Measurements from ENCODE around the gene ELMOD1.

Gene ELMOD1

GRCh38 chr11:107587306-107587979, 3.5 kb upstream of the ELMOD1 start:
- no peak for DNase-seq

- no peak for DNase-seq
Observed at GRCh38 chr11:107591378-107592230, 657 bp downstream of the ELMOD1 start.

DNA sequence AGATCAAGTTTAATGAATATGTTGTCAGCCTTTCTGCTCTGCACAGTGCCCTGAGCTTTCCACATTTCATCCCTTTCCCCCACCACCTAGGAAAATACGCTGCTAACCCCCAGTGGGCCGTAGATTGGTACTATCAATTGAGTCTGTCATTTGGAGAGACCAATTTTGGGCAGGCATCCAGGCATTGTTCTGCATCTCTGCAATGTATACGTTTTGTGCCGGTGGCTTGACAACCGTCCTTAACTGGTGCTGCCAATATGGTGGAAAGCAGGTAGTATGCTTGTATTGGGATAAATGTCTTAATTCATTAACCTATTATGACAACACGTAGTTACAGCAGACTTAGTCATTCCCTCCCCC, 1.3 kb downstream of the ELMOD1 start:
- no peak for DNase-seq

- no peak for DNase-seq
Observed at GRCh38 chr11:107592813-107593212, 1.9 kb downstream of the ELMOD1 start.

- DNase-seq = no peak
Observed at GRCh38 chr11:107593951-107594350, 3.0 kb downstream of the ELMOD1 start.

GRCh38 chr11:107594736-107595135, 3.8 kb downstream of the ELMOD1 start:
- no peak for DNase-seq

GRCh38 chr11:107598225-107599139, 7.5 kb downstream of the ELMOD1 start:
- no peak for DNase-seq

DNA sequence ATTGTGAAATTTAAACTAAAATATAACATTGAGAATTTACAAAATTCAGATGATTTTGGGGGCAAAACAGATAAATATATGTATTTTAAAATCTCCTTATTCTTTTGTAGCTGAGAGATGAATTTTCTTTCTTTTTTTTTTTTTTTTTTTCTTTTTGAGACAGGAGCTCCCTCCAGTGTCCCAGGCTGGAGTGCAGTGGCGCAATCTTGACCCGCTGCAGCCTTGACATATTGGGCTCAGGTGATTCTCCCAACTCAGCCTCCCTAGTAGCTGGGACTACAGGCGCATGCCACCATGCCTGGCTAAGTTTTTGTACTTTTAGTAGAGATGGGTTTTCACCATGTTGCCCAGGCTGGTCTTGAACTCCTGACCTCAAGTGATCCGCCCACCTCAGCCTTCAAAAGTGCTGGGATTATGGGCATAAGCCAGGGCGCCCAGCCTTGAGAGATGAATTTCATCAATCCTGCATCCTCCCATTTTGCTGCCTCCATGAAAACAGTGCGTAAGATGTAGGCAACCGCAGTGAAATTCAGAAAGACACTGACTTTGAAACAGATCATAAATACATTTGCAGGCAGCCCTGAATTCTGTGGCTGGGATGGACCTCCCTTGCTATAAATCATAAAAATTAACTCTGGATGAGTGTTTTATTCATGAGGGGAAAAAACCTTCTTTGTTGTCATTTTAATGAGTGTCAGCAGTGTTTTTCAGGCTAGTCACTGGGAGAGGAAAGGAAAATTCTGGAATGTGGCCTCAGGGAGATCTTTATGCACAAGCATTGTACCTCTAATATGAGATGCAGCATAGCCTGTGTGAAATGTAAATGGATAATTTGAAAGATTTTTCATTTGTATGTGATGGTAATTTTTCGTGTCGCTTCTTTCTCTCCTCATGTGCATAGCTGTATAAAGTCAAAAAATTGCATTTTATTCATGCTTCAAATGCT, 14.4 kb downstream of the ELMOD1 start:
- no peak for DNase-seq

- DNase-seq = no peak
Observed at GRCh38 chr11:107606141-107606540, 15.2 kb downstream of the ELMOD1 start.

- no peak for DNase-seq
Observed at GRCh38 chr11:107608809-107609208, 17.9 kb downstream of the ELMOD1 start.

DNA sequence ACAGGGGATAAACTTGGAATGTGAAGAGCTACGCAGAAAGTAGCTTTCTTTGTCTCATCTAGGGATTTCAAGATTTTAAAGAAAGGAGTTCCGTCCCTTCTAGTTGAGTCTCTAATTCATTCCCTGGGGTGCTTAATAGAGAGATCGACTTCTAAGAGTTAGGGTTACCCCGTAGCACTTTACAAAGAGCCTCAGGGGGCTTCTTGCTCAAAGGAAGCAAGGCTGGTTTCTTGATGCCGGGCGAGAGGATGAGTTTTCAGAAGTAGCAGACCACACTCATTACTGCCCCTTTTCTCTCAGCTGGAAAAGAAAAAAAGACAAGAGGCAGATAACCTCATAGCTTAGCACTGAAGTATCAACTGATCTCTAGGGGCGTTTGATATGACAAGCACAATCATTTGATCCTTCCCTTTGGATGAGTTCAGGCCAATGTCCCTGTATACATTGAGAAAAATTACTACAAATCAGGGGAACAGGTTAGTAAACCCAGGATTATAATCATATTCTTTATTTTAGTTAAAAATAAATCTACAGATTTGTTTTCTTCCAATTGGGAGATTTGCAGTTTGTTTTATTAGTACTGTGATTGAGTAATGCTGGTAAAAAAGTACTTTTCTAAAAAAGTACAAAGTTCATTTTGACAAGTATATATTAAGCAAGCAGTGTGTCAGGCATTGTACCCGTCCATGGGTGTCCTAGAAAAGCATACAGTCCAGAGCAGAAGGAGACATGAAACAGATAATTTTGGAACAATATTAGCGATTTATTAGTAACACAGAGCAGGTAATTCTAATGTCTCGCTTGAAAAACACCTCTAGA, 18.7 kb downstream of the ELMOD1 start:
- DNase-seq = no peak

- no peak for DNase-seq
Observed at GRCh38 chr11:107612445-107612844, 21.5 kb downstream of the ELMOD1 start.

GRCh38 chr11:107619926-107620325, 29.0 kb downstream of the ELMOD1 start:
- no peak for DNase-seq

DNA sequence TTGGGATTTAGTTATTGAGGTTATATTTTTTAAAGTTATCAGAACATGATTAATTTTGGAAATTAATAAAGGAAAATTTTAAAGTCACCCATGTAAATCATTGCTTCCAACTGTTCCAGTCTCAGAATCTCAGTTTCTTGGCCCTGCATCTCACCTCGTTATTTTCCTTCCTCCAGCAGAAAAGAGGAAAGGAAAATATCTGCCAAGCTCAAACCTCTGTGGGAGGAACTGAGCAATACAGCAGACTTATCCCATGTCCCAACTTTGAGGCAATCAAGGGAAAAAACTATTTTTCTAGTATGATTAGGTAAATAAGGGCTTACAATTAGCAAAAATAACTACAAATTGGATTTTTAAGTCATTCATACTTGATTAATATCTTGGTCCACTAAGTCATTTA, 30.1 kb downstream of the ELMOD1 start:
- DNase-seq = no peak

DNA sequence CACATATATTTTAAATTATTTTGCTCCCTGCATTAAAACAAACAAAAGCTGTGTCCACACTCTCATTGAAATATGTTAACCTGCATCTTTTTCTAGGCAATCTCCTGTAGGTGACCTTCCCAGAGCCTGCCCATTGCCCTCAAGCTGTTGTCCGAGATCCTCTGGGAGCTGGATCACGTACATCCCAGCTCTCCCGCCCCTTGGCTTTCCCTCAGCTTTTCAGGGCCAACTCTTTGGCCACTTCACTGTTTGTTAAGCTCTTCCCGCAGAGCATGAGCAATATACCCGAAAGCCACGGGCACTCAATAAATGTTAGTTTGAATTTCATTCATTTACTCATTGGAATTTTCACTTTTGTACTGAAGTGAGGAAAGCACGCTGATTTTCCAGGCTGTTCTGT, 32.2 kb downstream of the ELMOD1 start:
- DNase-seq = no peak

GRCh38 chr11:107624983-107625684, 34.2 kb downstream of the ELMOD1 start:
- no peak for DNase-seq

GRCh38 chr11:107625685-107625989, 34.7 kb downstream of the ELMOD1 start:
- no peak for DNase-seq

DNA sequence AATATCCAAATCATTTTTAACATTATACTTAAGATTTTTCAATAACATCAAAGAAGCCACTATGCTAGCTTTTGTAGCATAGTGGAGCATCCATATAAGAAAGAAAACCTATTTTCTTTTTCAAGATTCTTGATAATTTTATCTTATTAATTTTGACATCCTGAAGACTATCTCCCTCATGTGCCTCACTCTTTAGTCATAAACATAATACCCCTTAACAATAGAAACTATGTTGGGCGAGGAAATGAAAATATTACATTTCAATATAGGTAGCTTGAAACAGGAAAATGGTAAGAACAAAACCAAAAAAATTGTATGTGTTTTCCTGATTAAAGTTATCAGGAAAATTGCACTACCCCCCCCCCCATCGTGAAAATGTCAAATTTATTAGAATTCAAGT, 40.1 kb downstream of the ELMOD1 start:
- DNase-seq = no peak

- DNase-seq = no peak
Observed at GRCh38 chr11:107631931-107632330, 41.0 kb downstream of the ELMOD1 start.

GRCh38 chr11:107646783-107647182, 55.8 kb downstream of the ELMOD1 start:
- no peak for DNase-seq

DNA sequence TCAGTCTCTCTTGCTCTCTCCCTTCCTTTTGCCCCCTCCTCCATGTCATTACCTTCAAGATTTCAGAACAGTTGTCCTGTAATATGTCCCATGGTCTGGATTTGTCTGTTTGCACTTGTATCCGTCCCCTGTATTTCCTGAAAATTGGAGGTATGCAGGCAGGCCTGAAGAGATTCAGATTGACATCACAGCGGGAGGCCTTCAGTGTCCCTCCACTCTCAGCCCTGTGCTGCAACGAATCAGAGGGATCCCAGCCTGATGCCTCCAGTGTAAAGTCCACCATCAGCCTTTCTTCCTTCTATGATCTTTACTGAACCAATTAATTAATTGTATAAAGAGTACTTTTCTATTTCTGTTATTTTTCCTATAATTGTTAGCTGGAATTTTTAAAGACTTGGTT, 57.3 kb downstream of the ELMOD1 start:
- DNase-seq = no peak

Measured in COR-L47 (cell line).